ENCODE data around the gene CXCR1. TPM values are rescaled to one million over a fixed set of nuclear protein-coding genes. Genes with fewer than 3 reads are reported as not detected.

The CXCR1 gene
- polyA plus RNA-seq, 4 donors = 0.08 TPM; not detected in 3

Other genes starting within 250 kb of the CXCR1 start
- 10 to 100 TPM; 56.1 to 65.8 (median 61.6) TPM for gene TNS1, start 164.0 kb downstream of the CXCR1 start, polyA plus RNA-seq (ENCODE audit: insufficient read length in 4 of 4)
- under 1 TPM in 3 of 4 donors, not detected in 1; 0.08 to 0.59 (median 0.18) TPM for gene RUFY4, start 97.7 kb downstream of the CXCR1 start, polyA plus RNA-seq (ENCODE audit: insufficient read length in 4 of 4)
- under 1 TPM; 0.19 to 0.44 (median 0.33) TPM for gene CXCR2, start 40.9 kb downstream of the CXCR1 start, polyA plus RNA-seq (ENCODE audit: insufficient read length in 4 of 4)
- 100 to 1,000 TPM; 246 to 268 (median 258) TPM for gene ARPC2, start 50.2 kb upstream of the CXCR1 start, polyA plus RNA-seq (ENCODE audit: insufficient read length in 4 of 4)
- gene GPBAR1, start 94.1 kb upstream of the CXCR1 start, polyA plus RNA-seq (ENCODE audit: insufficient read length in 4 of 4) = 1 to 10 TPM; 2.1 to 2.4 (median 2.3) TPM
- 100 to 1,000 TPM; 113 to 145 (median 117) TPM for gene AAMP, start 103.2 kb upstream of the CXCR1 start, polyA plus RNA-seq (ENCODE audit: insufficient read length in 4 of 4)
- gene PNKD, start 103.6 kb upstream of the CXCR1 start, polyA plus RNA-seq (ENCODE audit: insufficient read length in 4 of 4) = 100 to 1,000 TPM; 103 to 132 (median 111) TPM
- gene TMBIM1, start 125.5 kb upstream of the CXCR1 start, polyA plus RNA-seq (ENCODE audit: insufficient read length in 4 of 4) = 100 to 1,000 TPM in 2 of 4 donors, 10 to 100 TPM in 2; 90.9 to 107 (median 99.8) TPM
- 1 to 10 TPM; 4.3 to 6.2 (median 5.3) TPM for gene CATIP, start 189.9 kb upstream of the CXCR1 start, polyA plus RNA-seq (ENCODE audit: insufficient read length in 4 of 4)
- 1 to 10 TPM in 1 of 4 donors, under 1 TPM in 3; 0.57 to 1.1 (median 0.69) TPM for gene SLC11A1, start 215.3 kb upstream of the CXCR1 start, polyA plus RNA-seq (ENCODE audit: insufficient read length in 4 of 4)
- gene CTDSP1, start 232.9 kb upstream of the CXCR1 start, polyA plus RNA-seq (ENCODE audit: insufficient read length in 4 of 4) = 100 to 1,000 TPM; 139 to 174 (median 150) TPM

All from right renal pelvis (tissue), 4 donors.